ENCODE data around the gene PHOX2B. TPM values are rescaled to one million over a fixed set of nuclear protein-coding genes. Genes with fewer than 3 reads are reported as not detected.
A peak's percentile ranks its signal among the peaks of the same experiment; 100 is the strongest.

Gene PHOX2B
- total RNA-seq (2014; rRNA removed; shearing (Covaris generic)): not detected in 2 replicates
- polyA plus RNA-seq (2015; cell fraction: cytosol; rRNA removed): not detected in 2 replicates
- polyA plus RNA-seq (2015; cell fraction: nucleus; rRNA removed): 0.03 TPM in 1 of 2 replicates, not detected in the other

- no peak for DNase-seq (ENCODE audit: low read depth)
Measured at GRCh38 chr4:41748571-41749475, at the start of gene PHOX2B. TSS of gene PHOX2B (minus strand) at chr4:41748725. CDS start at chr4:41748610, 115 bp downstream.

GRCh38 chr4:41797260-41797659 lies 48.7 kb upstream of the PHOX2B start:
- no peak for DNase-seq (ENCODE audit: low read depth)

GRCh38 chr4:41796545-41797210 lies 48.2 kb upstream of the PHOX2B start:
- DNase-seq (ENCODE audit: low read depth): no peak

GRCh38 chr4:41795796-41796385 lies 47.4 kb upstream of the PHOX2B start:
- DNase-seq (ENCODE audit: low read depth): no peak

- peak; percentile 54 for DNase-seq (ENCODE audit: low read depth)
Measured at GRCh38 chr4:41792166-41792565, 43.6 kb upstream of the PHOX2B start.

- no peak for DNase-seq (ENCODE audit: low read depth)
Measured at GRCh38 chr4:41791557-41791956, 43.0 kb upstream of the PHOX2B start.

- peak; percentile 82 for DNase-seq (ENCODE audit: low read depth)
Measured at GRCh38 chr4:41787931-41788330, 39.4 kb upstream of the PHOX2B start.

- no peak for DNase-seq (ENCODE audit: low read depth)
Measured at GRCh38 chr4:41785665-41786064, 37.1 kb upstream of the PHOX2B start.

GRCh38 chr4:41784191-41784979 lies 35.9 kb upstream of the PHOX2B start:
- no peak for DNase-seq (ENCODE audit: low read depth)

- no peak for DNase-seq (ENCODE audit: low read depth)
Measured at GRCh38 chr4:41776466-41776865, 27.9 kb upstream of the PHOX2B start.

GRCh38 chr4:41763729-41764128 lies 15.2 kb upstream of the PHOX2B start:
- DNase-seq (ENCODE audit: low read depth): no peak

- no peak for DNase-seq (ENCODE audit: low read depth)
Measured at GRCh38 chr4:41758884-41759283, 10.4 kb upstream of the PHOX2B start.

GRCh38 chr4:41757521-41758156 lies 9.1 kb upstream of the PHOX2B start:
- peak; percentile 69 for DNase-seq (ENCODE audit: low read depth)

GRCh38 chr4:41753942-41754341 lies 5.4 kb upstream of the PHOX2B start:
- DNase-seq (ENCODE audit: low read depth): no peak

GRCh38 chr4:41752081-41752836 lies 3.7 kb upstream of the PHOX2B start:
- DNase-seq (ENCODE audit: low read depth): no peak

- DNase-seq (ENCODE audit: low read depth): no peak
Measured at GRCh38 chr4:41751449-41752061, 3.0 kb upstream of the PHOX2B start.

GRCh38 chr4:41750626-41751448 lies 2.3 kb upstream of the PHOX2B start:
- no peak for DNase-seq (ENCODE audit: low read depth)

GRCh38 chr4:41750121-41750625 lies 1.6 kb upstream of the PHOX2B start:
- no peak for DNase-seq (ENCODE audit: low read depth)

All from HT1080 (cell line).